Measurements from ENCODE around the gene ARHGAP10. TPM values are rescaled to one million over a fixed set of nuclear protein-coding genes. Genes with fewer than 3 reads are reported as not detected.

The ARHGAP10 gene
- total RNA-seq, 1 donor from 2014 or later, result 4.6 TPM

GRCh38 chr4:147891476-147892115 is 159.7 kb downstream of the ARHGAP10 start:
- DNase-seq (ENCODE audit: low spot score), result no peak
- Mint-ChIP-seq H3K9me3 (ENCODE audit: unreplicated experiment) (no peaks in the 10 kb centered on the region), H3K4me3 (ENCODE audit: unreplicated experiment) (no peak overlapping the region), H3K4me1 (ENCODE audit: unreplicated experiment) (peaks cover 14% of the 10 kb centered on the region), H3K27me3 (ENCODE audit: unreplicated experiment) (peaks cover 3% of the 10 kb centered on the region), H3K36me3 (ENCODE audit: low read depth, unreplicated experiment) (no peaks in the 10 kb centered on the region), H3K27ac (ENCODE audit: unreplicated experiment) (no peak overlapping the region)
- TF ChIP-seq CTCF (IDR thresholded peaks at IDR 0.05; ENCODE audit: unreplicated experiment), result no peak

- no peak overlapping the region for H3K4me3 Mint-ChIP-seq (ENCODE audit: unreplicated experiment)
- DNase-seq (ENCODE audit: low spot score), result no peak
- no peak for TF ChIP-seq CTCF (IDR thresholded peaks at IDR 0.05; ENCODE audit: unreplicated experiment)
- no peaks in the 10 kb centered on the region for H3K4me1 Mint-ChIP-seq (ENCODE audit: unreplicated experiment)
- H3K27me3 Mint-ChIP-seq (ENCODE audit: unreplicated experiment), result no peaks in the 10 kb centered on the region
- no peak overlapping the region for H3K27ac Mint-ChIP-seq (ENCODE audit: unreplicated experiment)
- H3K9me3 Mint-ChIP-seq (ENCODE audit: unreplicated experiment), result no peaks in the 10 kb centered on the region
- H3K36me3 Mint-ChIP-seq (ENCODE audit: low read depth, unreplicated experiment), result peaks cover 7% of the 10 kb centered on the region
Measured at GRCh38 chr4:147899512-147899911, 167.6 kb downstream of the ARHGAP10 start.

DNA sequence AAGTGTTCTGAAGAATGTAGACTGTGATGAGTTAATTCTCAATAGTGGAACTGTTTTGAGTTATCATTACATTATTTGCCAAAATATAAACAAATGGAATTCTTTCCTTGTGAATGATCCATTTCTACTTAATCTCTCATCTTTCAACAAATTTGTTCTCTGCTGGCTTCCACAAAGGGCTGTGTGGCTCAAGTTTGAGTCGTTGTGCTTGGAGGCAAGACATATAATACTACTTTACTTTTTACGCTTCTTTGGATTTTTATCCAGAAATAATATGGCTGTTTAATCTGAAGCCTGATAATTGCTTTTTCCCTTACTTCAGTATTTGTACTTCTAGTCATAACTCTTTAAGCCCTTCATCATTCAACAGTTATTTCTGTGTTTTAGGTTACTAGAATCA is 169.5 kb downstream of the ARHGAP10 start:
- DNase-seq (ENCODE audit: low spot score), result no peak
- TF ChIP-seq CTCF (IDR thresholded peaks at IDR 0.05; ENCODE audit: unreplicated experiment), result no peak
- Mint-ChIP-seq H3K27ac (ENCODE audit: unreplicated experiment) (no peak overlapping the region), H3K9me3 (ENCODE audit: unreplicated experiment) (no peaks in the 10 kb centered on the region), H3K4me3 (ENCODE audit: unreplicated experiment) (no peak overlapping the region), H3K4me1 (ENCODE audit: unreplicated experiment) (no peaks in the 10 kb centered on the region), H3K27me3 (ENCODE audit: unreplicated experiment) (peaks cover 2% of the 10 kb centered on the region), H3K36me3 (ENCODE audit: low read depth, unreplicated experiment) (peaks cover 7% of the 10 kb centered on the region)

- Mint-ChIP-seq H3K27ac (ENCODE audit: unreplicated experiment) (no peak overlapping the region), H3K4me3 (ENCODE audit: unreplicated experiment) (no peak overlapping the region), H3K4me1 (ENCODE audit: unreplicated experiment) (peaks cover 3% of the 10 kb centered on the region), H3K36me3 (ENCODE audit: low read depth, unreplicated experiment) (peaks cover 7% of the 10 kb centered on the region), H3K27me3 (ENCODE audit: unreplicated experiment) (peaks cover 2% of the 10 kb centered on the region), H3K9me3 (ENCODE audit: unreplicated experiment) (no peaks in the 10 kb centered on the region)
- no peak for DNase-seq (ENCODE audit: low spot score)
- no peak for TF ChIP-seq CTCF (IDR thresholded peaks at IDR 0.05; ENCODE audit: unreplicated experiment)
Measured at GRCh38 chr4:147901916-147902315, 170.0 kb downstream of the ARHGAP10 start.

DNA sequence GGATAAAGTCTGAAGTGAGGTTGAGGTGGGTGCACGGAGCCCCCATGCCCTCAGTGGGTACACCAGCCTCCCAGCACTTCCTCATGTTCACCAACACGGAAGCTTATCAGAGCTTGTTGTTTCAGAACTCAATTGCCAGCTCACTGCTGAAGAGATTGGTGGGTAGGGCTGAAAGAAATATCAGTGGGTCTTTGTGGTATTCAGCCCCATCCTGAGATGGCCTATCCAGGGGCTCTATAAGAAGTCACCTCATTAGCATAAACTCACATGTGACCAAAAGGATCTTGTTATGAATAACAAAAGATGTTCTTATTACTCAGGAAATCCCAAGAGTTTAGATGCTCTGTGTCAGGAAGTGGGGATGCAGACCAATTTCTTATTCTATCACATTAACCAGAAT is 177.3 kb downstream of the ARHGAP10 start:
- no peak for TF ChIP-seq CTCF (IDR thresholded peaks at IDR 0.05; ENCODE audit: unreplicated experiment)
- H3K27ac Mint-ChIP-seq (ENCODE audit: unreplicated experiment), result no peak overlapping the region
- no peak overlapping the region for H3K4me3 Mint-ChIP-seq (ENCODE audit: unreplicated experiment)
- H3K36me3 Mint-ChIP-seq (ENCODE audit: low read depth, unreplicated experiment), result peaks cover 4% of the 10 kb centered on the region
- H3K4me1 Mint-ChIP-seq (ENCODE audit: unreplicated experiment), result peaks cover 7% of the 10 kb centered on the region
- H3K9me3 Mint-ChIP-seq (ENCODE audit: unreplicated experiment), result no peaks in the 10 kb centered on the region
- H3K27me3 Mint-ChIP-seq (ENCODE audit: unreplicated experiment), result peaks cover 2% of the 10 kb centered on the region
- DNase-seq (ENCODE audit: low spot score), result no peak

Measured in endothelial cell (in vitro differentiated cells).